ENCODE results near the gene SMIM34. TPM values are rescaled to one million over a fixed set of nuclear protein-coding genes. Genes with fewer than 3 reads are reported as not detected.
"Not testable (repeated sequence)": the region's sequence is repeated elsewhere in the genome, so short reads cannot be mapped to it uniquely, and the experiment has no call there.

SMIM34 gene, protein sequence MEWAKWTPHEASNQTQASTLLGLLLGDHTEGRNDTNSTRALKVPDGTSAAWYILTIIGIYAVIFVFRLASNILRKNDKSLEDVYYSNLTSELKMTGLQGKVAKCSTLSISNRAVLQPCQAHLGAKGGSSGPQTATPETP
- not detected in 2 replicates for total RNA-seq (ENCODE audit: low replicate concordance)

DNA sequence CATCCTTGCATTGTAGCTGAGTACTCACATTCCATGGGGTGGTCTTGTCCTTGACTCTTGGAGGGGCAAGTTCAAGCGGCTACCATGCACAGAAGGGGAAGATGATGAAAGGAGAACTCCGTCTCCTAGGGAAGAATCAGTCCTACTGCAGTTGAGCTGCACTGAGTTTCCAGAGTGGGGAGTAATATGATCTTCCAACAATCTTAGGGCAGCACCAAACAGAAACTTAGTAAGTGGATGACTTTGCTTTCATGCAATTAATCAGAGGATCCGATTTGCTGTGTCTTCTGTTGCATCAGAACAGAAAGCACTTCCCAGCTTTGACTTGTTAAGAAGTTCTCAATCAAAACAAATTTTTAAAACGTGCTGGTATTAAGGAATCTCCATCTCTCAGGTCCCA lies at the start of gene SMIM34:
TSS of gene SMIM34 (minus strand) at position 147 of the 400 bp plus-strand sequence. CDS start at position 35, 112 bp downstream.
- not testable (repeated sequence) for H3K4me2 ChIP-seq; H3K4me3 Mint-ChIP-seq; H3K27me3 ChIP-seq; H3F3A ChIP-seq (ENCODE audit: low read depth); H4K20me1 ChIP-seq (ENCODE audit: low read depth); H3K27ac ChIP-seq; H3K9me3 Mint-ChIP-seq; DNase-seq (ENCODE audit: low spot score); H3K79me2 ChIP-seq (ENCODE audit: low read depth); H3K4me1 ChIP-seq; H3K27ac Mint-ChIP-seq; H3K36me3 Mint-ChIP-seq; H3K9ac ChIP-seq; H3K4me1 Mint-ChIP-seq; H3K27me3 Mint-ChIP-seq (ENCODE audit: insufficient read depth, low read depth); H2AFZ ChIP-seq (replicated peaks); H3K36me3 ChIP-seq; H3K9me3 ChIP-seq (ENCODE audit: low read depth); H3K4me3 ChIP-seq

DNA sequence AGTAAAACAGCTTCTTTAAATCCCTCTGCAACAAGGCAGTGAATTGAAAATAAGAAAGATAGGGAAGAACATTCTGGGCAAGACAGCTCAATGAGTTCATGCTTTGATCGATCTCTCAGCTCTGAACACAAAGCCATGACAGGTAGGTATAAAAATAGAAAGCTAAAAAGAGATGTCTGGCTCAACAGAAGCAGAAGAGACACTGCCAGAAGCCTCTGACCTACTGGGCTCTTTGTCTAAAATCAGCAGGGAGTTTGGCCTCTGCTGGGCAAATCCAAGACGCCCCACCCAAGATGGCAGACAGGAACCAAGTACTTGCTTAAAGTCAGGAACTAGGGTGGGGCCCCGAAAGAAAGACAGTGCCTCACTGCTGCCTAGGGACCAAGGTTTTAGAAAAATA lies 43.6 kb upstream of the SMIM34 start:
- H3K4me1 Mint-ChIP-seq; H3K27me3 Mint-ChIP-seq (ENCODE audit: insufficient read depth, low read depth); H3K9ac ChIP-seq; H3K27ac ChIP-seq; H3K4me3 Mint-ChIP-seq; H3K79me2 ChIP-seq (ENCODE audit: low read depth); H3K4me2 ChIP-seq; H3K36me3 Mint-ChIP-seq; H3K27ac Mint-ChIP-seq; H3F3A ChIP-seq (ENCODE audit: low read depth); H3K36me3 ChIP-seq; H3K9me3 ChIP-seq (ENCODE audit: low read depth); H3K4me3 ChIP-seq; H2AFZ ChIP-seq (replicated peaks); H3K4me1 ChIP-seq; DNase-seq (ENCODE audit: low spot score); H3K27me3 ChIP-seq; H3K9me3 Mint-ChIP-seq; H4K20me1 ChIP-seq (ENCODE audit: low read depth): not testable (repeated sequence)

DNA sequence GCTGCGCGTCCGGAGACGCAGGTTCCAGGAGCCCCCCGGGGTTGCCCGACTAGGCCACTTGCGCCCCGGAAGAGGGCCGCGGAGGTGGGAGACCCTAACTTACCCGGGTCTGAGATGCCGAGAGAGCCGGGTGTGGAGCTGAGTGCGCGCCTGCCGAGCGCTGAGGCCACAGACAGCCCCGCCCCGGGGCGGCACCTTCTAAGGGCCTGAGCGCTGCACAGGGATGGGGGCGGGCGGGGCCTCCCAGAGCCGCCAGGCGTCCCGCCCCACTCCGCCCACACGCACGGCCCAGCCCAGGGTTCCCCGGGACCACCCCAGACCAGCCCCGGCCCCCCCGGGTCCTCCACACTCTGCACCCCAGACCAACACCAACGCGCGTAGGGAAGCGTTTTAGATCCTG lies 35.7 kb upstream of the SMIM34 start:
- H2AFZ ChIP-seq (replicated peaks); H3K4me3 ChIP-seq; H3K27ac ChIP-seq; H3K27me3 Mint-ChIP-seq (ENCODE audit: insufficient read depth, low read depth); DNase-seq (ENCODE audit: low spot score); H3K4me1 Mint-ChIP-seq; H3K9ac ChIP-seq; H3K79me2 ChIP-seq (ENCODE audit: low read depth); H3K9me3 ChIP-seq (ENCODE audit: low read depth); H3K4me3 Mint-ChIP-seq; H3K27me3 ChIP-seq; H3F3A ChIP-seq (ENCODE audit: low read depth); H3K36me3 Mint-ChIP-seq; H4K20me1 ChIP-seq (ENCODE audit: low read depth); H3K9me3 Mint-ChIP-seq; H3K4me1 ChIP-seq; H3K27ac Mint-ChIP-seq; H3K36me3 ChIP-seq; H3K4me2 ChIP-seq: not testable (repeated sequence)

DNA sequence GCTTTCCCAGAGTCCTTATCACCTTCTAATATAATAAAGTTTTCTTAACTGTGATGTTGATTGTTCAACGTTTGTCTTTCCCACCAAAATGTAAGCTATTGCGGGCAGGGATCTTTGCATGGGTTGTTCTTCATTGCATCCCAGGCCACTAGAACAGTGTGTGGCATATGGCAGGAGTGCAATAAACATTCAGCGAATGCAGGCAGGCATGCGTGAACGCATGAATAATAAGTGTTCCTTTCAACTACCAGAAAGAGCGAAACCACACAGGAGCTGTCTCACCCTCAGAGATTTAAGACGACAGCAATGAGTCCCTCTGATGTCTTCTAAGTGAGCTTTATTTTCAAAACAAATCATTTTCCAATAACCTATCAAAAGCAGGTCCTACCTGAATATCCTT lies 34.5 kb upstream of the SMIM34 start:
- H3K9me3 Mint-ChIP-seq; H3K27me3 Mint-ChIP-seq (ENCODE audit: insufficient read depth, low read depth); H3K4me1 ChIP-seq; DNase-seq (ENCODE audit: low spot score); H3F3A ChIP-seq (ENCODE audit: low read depth); H3K79me2 ChIP-seq (ENCODE audit: low read depth); H4K20me1 ChIP-seq (ENCODE audit: low read depth); H3K4me1 Mint-ChIP-seq; H3K27me3 ChIP-seq; H3K4me2 ChIP-seq; H3K27ac Mint-ChIP-seq; H3K4me3 Mint-ChIP-seq; H3K4me3 ChIP-seq; H3K9me3 ChIP-seq (ENCODE audit: low read depth); H3K9ac ChIP-seq; H2AFZ ChIP-seq (replicated peaks); H3K36me3 Mint-ChIP-seq; H3K27ac ChIP-seq; H3K36me3 ChIP-seq: not testable (repeated sequence)

DNA sequence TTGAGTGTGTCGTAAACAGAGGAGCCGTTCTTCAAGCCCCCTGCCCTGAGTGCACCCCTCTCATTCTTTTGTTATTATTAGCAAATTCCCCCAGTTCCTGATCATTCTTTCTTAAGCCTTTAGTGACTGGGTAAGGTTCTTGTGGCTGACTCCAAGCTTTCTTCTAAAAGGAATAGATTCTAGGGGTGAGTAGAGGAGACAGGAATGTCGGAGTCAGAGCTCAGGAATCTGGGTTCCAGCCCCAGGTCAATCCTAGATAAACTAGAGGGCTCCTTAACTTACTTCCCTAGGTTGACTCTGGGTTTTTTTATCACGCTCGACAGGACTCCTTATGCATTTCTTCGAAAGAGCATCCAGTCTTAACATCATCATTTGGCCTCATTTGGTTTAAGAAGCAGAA lies 32.4 kb upstream of the SMIM34 start:
- H3K4me3 Mint-ChIP-seq; H3K79me2 ChIP-seq (ENCODE audit: low read depth); H3K27ac ChIP-seq; H3K27me3 ChIP-seq; H2AFZ ChIP-seq (replicated peaks); H3K9me3 ChIP-seq (ENCODE audit: low read depth); H4K20me1 ChIP-seq (ENCODE audit: low read depth); H3K36me3 ChIP-seq; H3K4me1 ChIP-seq; H3K27ac Mint-ChIP-seq; DNase-seq (ENCODE audit: low spot score); H3K9ac ChIP-seq; H3K4me2 ChIP-seq; H3K9me3 Mint-ChIP-seq; H3K27me3 Mint-ChIP-seq (ENCODE audit: insufficient read depth, low read depth); H3F3A ChIP-seq (ENCODE audit: low read depth); H3K36me3 Mint-ChIP-seq; H3K4me3 ChIP-seq; H3K4me1 Mint-ChIP-seq: not testable (repeated sequence)

DNA sequence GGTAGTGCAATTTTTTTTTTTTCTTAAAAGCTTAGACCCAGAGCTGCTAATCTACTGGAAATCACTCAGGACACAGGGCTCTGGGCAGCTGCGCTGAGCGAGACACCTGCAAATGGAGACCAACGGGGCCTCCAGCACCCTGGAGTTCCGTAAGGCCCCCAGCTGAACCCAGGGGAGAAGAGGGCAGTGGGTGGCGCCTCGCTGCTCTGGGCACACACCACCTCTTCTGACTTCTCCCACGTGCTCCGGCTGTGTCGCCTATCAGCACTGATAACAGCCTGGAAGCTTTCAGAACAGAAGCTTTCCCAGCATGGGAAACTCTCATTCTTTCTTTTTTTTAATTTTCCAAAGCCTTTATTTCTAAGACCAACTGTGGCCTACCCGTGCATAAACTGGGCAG lies 31.9 kb upstream of the SMIM34 start:
- H3K27ac Mint-ChIP-seq; H3K4me2 ChIP-seq; H3K36me3 Mint-ChIP-seq; H3K4me3 ChIP-seq; H2AFZ ChIP-seq (replicated peaks); H3K4me3 Mint-ChIP-seq; DNase-seq (ENCODE audit: low spot score); H3K36me3 ChIP-seq; H3F3A ChIP-seq (ENCODE audit: low read depth); H3K9me3 Mint-ChIP-seq; H3K27me3 Mint-ChIP-seq (ENCODE audit: insufficient read depth, low read depth); H3K9me3 ChIP-seq (ENCODE audit: low read depth); H4K20me1 ChIP-seq (ENCODE audit: low read depth); H3K27ac ChIP-seq; H3K4me1 Mint-ChIP-seq; H3K27me3 ChIP-seq; H3K79me2 ChIP-seq (ENCODE audit: low read depth); H3K4me1 ChIP-seq; H3K9ac ChIP-seq: not testable (repeated sequence)

DNA sequence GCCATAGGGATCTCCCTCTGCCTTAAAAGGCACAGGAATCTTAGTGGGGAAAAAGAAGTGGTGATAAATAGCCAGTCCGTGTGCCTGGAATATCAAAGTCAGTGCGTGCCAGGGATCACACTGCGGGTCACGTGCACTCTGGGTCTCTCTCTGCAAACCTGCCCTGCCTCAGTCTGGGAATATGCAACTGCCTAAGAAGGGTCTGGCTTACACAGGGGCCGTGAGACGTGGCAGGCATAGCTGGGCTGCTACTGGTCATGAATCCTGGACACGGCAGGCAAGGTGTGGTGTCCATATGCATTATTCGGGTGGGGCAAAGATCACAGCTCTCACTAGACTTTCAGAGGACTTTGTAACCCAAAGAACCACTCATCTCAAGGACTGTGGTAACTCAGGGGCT lies 23.3 kb upstream of the SMIM34 start:
- not testable (repeated sequence) for H3K4me1 Mint-ChIP-seq; H3K4me3 ChIP-seq; H3K27me3 ChIP-seq; H3K4me1 ChIP-seq; H3K27ac Mint-ChIP-seq; H3K4me2 ChIP-seq; H3K79me2 ChIP-seq (ENCODE audit: low read depth); H3K36me3 Mint-ChIP-seq; H2AFZ ChIP-seq (replicated peaks); H3K9me3 Mint-ChIP-seq; H3K9ac ChIP-seq; H3K27me3 Mint-ChIP-seq (ENCODE audit: insufficient read depth, low read depth); H3K27ac ChIP-seq; H4K20me1 ChIP-seq (ENCODE audit: low read depth); H3K9me3 ChIP-seq (ENCODE audit: low read depth); DNase-seq (ENCODE audit: low spot score); H3K36me3 ChIP-seq; H3K4me3 Mint-ChIP-seq; H3F3A ChIP-seq (ENCODE audit: low read depth)

DNA sequence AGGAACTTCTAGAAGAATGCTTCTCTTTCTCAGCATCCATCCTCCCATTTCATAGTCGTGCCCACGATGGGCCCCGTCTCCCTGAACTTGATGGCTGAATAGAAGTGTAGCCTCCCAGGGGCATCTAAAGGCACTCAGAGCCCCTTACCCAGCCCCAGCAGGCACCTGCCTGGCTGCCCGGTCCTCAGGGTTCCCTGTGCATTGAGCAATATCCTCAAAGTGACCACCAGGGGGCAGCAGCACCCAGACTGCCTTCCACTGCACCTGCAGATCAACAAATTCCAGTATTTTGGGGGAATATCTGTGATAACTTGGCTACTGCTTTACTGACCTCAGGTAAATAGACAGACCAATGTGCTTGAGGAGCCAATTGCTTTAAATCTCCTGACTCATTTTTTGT lies 19.7 kb upstream of the SMIM34 start:
- not testable (repeated sequence) for H3K9me3 ChIP-seq (ENCODE audit: low read depth); H3K4me1 Mint-ChIP-seq; H3K4me2 ChIP-seq; H3K27ac Mint-ChIP-seq; H3K36me3 Mint-ChIP-seq; H3K4me3 Mint-ChIP-seq; H3K4me1 ChIP-seq; H3K27me3 Mint-ChIP-seq (ENCODE audit: insufficient read depth, low read depth); H3K9ac ChIP-seq; H3F3A ChIP-seq (ENCODE audit: low read depth); DNase-seq (ENCODE audit: low spot score); H4K20me1 ChIP-seq (ENCODE audit: low read depth); H3K9me3 Mint-ChIP-seq; H3K36me3 ChIP-seq; H3K27me3 ChIP-seq; H2AFZ ChIP-seq (replicated peaks); H3K79me2 ChIP-seq (ENCODE audit: low read depth); H3K4me3 ChIP-seq; H3K27ac ChIP-seq
